LHCN-M2 (cell line): ENCODE data around the gene ZNF521. TPM values are rescaled to one million over a fixed set of nuclear protein-coding genes. Genes with fewer than 3 reads are reported as not detected.

Experiments
- DNase-seq: peaks from one replicate; pipeline ENCODE4 v3.0.0-alpha.2; 2012; ENCODE audit warnings: low read depth
- total RNA-seq: library from RNA; depleted of rRNA; stranded (reverse); fragments of >200 nt; gene quantifications from 2 replicates; pipeline ENCODE4 v1.2.3, GENCODE V29; 2014

Gene ZNF521
- total RNA-seq, 1 experiment from 2014 or later: 19.7 TPM

DNA sequence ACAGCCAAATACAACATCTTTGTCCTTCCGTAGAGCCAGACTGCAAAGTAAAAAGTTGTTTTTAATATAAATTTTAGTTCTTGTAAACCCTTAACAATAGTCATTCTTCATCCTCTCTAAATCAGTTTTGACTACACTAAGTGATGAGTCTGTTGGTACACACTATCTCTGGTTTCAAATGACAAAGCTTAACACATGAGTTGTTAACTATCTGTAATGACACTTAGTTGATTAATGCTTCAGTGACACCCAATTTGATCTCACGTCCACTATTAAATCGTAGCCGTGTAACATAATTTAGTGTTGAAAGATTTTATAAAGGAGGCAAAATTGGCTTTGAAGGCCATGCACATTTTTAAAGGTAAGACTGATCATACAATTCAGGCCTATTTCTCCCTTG, 181.6 kb downstream of the ZNF521 start:
- no peak for DNase-seq

DNA sequence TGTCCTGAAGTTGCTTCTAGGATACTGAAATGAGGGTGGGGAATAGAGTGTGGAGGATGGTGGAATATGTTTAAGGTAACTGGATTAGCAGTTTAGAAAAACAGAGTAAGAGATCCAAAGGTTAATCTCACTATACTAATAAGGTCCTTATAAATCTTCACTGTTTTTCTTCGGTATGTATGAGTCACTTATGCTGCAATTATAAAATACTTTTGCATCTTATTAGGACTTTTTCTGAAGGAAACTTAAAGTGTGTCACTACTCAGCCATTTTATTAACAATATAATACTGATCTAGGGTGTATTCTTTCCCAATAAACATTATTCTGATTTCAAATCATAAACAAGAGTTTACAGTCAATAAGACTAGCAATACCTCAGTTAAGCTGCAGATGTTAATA, 182.3 kb downstream of the ZNF521 start:
- DNase-seq: no peak

DNA sequence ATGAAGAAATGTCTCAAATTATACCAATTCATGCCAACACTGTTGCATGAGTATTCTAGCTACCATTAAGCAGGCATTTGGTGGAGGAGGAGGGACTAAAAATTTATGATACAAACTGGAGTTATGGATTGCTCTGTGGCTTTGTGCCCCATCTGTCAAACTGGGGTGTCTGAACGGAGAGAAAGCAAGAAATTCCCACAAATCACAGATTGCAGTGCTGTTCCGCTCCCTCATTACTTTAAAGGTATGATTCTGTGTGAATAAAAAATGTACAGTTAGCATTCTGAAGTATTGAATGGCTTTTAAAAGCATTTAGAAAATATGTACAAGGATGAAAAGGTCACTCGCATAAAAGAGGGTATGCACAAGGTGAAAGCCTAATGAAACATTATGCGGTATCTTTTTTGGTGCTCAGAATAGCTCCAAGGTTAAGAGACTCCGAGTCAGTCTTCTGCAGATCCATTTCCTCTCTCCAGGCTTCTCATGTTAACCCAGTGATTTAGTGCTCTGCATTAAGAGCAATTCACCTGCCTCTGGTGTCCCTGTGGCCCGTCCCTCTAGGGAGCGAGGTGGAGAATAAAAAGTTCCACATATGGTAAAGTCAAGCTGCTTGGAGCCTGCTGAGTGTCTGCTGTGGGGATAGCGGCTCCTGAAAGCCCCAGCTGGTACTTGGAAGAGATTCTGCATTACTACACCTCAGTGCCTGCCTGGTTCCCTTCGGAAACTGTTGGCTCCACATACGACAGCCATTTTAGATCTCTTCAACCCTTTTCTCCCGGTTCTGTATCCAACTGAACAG, 184.2 kb downstream of the ZNF521 start:
- DNase-seq: no peak

DNA sequence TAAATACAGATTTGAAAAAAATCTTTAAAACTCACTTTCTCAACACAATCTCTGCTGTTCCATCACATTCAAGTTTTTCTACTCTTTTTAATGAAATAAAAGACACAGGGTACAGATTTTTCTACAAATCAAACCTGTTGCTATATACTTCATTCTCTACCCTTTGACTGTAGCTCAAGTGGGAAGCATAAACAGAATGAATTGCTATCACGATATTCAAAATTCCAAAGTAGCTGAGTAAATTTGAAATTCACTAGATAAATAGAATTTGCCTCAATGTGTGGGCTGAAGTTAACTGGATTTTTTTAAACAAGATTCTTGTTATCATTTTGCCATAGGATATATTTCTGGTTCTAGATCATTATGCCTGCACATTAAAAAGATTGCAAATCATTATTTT, 185.9 kb downstream of the ZNF521 start:
- peak; percentile 14 for DNase-seq

DNA sequence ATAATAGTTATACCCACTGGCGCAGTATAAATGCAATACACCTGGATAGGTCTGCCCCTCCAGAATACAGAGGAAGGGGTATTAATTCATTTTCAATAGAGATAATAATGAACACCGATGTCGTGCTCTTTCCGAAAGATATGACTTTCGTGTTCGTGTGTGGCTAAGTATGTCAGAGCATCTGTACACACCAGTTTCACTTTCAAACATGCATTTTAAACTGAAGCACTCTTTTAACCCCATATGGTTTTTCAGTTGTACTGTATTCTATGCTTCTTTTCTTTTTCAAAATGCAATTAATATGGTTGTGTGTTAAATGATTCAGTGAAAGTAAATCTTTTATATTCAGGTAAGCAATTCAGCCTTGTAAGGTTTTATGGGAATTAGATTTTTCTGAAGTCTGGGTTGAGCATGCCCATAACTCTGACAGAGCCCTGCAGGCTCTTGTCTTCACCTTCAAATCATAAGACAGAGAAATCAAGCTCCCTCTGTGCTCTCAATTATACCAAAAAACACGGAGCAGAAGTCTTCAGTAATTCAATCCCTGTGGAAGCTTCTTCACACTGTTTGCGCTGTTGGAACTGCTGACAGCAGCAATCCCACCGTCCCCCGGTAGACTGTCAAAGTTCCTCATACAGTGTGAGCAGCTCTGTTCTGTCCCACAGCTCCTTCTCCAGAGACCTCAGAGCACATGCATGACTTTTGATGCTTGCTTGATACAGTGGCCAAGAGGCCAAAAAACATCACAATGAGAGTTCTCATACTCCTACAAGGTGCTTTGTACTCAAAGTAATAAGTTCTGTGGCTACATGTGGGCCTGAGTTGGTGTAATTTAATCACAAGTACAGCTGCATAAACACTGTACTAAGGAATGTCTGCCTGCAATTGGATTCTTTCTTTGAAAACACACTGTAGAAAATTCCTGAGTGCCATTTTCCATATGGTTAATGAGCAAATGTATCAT, 186.8 kb downstream of the ZNF521 start:
- peak; percentile 87 for DNase-seq

DNA sequence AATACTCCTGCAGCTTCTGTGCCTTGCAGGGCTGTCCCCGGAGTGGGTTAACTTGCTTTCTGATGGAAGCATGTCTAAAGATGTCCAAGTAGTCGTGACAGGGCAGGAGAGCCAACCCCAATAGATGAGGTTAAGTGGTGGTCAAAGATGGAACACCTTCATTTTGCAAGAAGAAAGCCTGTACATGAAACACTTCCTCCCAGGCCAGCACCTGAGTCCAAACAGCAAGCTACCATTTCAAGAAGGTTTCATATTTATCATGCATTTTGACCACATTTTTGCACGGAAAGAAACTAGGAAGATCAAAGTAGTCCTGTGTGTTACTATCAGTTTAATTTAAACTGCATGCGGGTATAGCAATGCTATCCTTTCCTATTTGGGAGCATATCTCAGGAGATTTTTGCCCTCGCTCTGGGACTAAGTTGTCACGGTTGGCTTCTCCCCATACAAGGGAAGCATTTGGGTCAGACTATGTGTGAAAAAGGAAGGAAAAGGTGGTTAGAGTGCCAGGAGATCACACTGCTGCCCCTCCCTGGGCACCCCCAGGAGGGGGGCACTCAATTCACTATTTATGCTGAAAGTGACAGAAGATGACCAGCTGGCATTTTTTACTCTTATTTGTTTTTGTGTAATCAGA, 187.6 kb downstream of the ZNF521 start:
- DNase-seq: no peak

DNA sequence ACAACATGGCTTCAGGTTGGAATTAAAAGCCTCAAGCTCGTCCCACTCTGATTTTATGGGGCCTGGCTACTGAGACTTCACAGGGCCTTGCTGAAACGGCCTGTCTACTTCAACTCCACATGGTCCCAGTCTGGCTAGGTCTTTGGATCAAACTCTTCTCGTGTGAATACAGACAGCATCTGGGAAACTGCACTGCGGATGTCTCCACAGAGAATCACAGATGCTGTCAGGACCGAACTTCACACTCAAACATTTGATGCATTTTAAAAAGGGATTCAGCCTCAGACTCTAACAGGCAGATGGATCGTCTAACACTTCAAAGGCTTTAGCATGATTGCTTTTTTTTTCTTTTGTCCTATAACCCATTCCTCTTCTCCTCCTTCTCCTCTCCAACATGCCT, 198.5 kb downstream of the ZNF521 start:
- no peak for DNase-seq

DNA sequence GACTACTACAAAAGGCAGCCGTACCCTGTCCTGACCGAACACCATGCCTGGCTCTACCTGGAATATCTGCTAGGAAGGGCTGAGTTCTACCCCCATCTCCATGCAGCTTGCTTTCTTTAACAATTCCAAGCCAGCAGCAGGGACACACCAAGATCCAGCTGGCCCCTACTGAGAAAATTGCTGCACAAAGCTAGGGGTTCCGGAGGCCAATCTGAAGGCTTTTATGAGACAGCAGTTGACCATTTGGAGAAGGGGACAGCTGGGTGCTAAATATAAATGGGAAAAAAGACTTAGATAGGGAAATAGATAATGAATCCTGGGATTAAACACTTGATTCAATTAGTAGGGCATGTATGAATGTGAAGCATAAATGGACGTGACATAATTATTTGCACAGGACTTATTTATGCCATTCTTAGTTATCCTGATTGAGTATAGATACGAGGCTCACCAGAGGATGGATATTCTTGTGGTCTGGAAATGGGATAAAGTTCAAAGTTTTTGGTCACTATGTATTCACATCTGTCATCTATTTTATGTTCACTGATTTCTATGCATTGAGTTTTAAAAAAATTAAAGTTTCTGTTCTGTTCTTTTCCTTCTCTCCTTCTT, 204.0 kb downstream of the ZNF521 start:
- DNase-seq: no peak

DNA sequence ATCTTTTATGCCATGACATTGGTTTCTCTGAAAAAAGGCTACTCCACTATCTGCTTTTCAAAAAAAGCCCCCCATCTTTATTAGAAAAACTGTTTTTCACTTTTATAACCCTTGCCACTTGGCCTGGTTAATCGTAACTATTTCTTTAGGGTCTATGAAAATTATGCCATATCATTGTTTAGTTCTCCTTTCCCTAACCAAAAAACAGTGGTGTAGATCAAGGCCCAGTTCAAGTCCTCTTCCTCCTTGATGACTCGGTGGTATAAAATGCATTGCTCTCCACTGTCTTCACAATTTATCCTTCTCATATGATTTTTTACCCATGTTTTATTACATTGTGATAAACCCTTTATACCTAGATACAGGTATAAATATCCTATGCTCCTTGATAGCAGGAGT, 205.5 kb downstream of the ZNF521 start:
- DNase-seq: peak; percentile 13

DNA sequence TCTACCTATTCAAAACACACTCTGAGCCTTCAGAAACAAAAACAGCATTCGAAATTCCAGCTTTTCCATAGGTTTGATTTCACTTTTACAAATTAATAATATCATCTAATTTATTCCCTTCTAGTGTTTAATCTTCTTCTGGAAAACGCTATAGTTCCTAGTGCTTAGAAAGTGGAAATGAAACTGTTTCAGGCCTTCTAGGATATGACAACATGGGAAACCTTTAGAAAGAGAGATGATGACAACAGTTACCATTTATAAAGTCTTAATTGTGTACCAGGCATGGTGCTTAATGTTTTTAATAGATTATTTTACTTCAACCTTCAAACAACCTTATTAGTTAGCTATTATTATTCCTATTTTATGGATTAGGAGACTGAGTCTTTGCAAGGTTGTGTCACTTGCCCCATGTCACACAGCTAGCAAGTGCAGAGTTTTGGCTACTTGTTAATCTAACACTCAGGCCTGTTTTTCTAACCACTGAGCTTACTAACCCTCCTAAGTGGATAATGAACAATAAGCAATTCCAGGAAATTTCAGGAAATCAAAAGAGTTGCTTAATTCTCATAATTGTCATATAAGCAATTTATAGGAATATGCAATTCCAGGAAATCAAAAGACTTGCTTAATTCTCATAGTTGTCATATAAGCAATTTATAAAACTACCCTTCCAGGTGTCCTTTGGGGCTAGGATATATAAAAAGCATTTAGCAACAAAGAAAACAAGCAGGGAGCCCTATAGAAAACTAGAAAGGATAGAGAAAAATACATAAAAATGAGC, 206.0 kb downstream of the ZNF521 start:
- no peak for DNase-seq

DNA sequence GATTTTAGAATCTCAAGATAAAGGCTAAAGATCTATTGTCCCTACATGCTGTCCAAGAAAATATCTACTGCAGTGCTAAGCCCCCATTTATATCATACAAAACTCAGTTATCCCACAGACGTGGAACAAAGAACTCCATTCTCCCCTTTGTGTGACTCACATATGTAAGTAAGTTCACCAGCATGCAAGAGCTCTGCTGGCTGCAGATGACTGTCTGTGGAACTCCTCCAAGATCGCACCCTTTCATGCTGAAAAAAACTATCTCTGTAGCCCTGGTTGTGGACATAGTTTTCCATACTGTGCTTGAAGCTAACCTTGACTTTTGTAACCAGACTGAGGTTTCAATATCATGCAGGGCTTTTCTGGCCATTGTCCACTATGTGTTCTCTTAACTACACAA, 207.1 kb downstream of the ZNF521 start:
- DNase-seq: peak; percentile 70

DNA sequence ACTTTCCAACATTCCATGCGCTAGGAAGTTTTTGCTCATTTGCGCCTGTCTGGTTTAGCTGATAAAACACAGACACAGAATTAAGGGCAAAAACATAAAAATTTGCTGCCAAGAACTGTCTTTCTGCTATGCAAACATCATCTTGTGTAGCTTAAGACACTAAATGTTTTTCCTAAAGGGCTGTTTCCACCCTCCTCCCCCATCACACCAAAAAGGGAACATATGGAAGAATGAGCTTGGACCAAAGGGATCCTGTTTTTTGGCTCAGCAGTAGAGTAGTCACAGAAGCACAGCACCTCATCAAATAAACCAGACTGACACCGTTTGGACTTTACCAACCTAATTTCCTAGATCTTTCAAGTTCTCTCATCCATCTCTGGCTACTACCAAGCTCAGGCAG, 210.1 kb downstream of the ZNF521 start:
- no peak for DNase-seq

DNA sequence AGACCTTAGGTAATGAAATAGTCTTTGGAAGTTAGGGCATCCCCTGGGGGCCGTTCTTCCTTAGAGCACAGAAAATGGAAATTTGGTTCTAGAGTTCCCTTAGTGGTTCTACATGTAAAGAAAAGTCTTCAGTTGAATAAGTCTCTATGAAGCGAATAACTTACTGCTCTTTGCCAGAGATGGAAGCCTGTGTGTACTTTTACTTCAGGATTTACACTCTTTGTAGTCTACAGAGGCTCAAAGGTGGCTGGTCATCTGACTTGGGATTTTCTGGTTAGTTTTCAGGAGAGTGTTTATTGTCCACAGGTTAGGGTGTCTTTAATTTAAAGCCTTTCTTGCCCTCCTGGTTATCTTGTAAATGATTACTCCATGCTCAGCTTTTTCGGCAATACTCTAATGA, 210.6 kb downstream of the ZNF521 start:
- DNase-seq: no peak

DNA sequence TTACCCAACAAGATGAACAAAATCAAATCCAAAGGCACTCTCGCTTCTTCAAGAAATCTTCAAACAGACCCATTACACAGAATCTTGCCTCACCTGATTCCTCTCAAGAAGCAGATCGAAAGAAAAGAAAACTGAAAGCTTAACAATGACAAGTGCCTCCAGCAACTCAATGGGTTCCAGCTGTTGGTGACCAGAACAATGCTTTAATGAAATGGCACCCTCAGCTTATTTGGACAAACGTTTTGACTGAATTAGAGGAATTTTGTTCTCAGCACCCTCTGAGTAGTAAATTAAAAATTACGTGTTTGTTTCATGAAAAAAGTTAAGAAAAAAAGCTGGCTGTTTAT, 211.0 kb downstream of the ZNF521 start:
- no peak for DNase-seq

DNA sequence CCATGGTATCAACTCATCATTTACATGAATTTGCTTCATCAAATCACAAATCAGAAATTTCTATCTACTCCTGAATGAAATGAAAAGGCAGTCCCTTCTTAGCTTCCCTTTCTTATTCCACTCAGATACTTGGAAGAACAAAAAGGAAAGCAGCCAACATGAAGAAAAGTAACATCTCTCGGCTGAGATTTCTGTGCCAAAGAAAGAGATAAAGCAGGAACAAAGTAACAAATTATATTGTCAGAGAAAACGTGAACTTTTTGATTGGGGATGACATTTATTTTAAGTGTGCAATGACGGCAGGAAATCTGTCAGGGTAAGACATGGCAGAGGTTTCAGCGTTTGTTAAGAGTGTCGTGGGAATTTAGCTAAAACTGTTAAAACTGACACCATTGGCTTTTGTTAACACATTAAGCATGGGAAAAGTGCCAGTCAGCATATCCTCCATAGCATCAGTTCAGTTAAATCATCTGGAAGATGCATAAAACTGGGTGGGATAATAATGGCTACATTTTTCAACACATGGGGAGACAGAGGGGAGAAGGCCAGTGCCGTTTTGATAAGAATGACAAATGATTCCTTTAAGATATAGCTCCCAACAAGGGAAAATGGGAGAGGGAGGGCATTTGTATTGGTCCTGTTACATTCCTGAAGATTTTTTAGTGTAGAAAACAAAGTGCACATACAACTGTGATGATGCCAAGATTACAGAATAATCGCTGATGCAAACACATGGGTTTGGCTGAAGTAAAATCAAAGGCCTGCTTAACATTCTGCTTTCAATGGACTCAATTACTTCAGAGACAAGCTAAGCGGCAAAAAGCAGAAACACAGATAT, 211.6 kb downstream of the ZNF521 start:
- no peak for DNase-seq

DNA sequence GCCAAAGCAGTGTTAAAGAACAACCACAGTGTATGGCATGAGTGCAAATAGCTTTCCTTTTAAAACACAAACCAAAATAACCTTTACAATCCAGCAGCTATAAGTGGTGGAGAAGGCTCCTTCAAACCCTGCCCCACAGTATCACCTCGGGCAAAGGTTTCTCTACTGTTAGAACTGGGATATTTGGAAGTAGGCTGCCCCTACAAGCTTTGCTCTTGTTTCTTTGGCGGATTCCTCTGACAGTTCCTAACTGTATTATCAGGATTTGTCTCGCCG, 214.8 kb downstream of the ZNF521 start:
- DNase-seq: no peak

DNA sequence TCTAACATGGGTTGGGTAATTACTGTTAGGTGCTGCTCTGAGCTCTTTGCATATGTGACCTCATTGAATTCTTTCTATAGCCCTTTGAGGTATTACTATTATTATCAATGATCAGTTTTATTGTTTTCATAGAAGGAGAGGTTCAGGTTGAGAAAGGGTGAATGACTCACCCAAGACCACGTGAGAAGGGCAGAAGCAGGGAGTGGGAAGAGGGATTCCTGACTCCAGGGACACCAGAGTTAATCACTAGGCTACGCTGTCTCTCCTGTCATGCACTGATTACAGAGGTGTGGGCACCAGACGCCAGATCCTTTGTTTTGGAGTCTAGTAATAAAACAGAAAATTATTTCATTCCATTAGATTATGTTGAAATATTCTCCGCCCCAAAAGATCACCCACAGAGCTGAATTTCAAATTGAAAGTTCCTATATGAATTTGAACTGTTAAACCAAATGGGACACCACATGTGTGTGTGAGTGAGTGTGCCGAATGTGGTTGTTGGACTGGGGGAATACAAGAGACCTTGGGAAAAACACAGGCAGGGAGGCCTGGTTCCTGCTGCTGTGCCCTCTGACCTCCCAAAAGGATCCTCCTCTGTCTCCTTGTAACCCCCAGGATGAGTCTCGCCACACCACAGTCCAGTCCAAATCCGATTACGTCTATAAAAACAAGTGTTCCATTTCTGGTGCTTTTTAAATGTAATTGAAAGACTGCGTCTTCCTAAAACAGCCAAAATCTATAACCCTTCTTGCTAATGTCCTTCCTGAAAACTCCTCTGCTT, 215.4 kb downstream of the ZNF521 start:
- DNase-seq: peak; percentile 20

DNA sequence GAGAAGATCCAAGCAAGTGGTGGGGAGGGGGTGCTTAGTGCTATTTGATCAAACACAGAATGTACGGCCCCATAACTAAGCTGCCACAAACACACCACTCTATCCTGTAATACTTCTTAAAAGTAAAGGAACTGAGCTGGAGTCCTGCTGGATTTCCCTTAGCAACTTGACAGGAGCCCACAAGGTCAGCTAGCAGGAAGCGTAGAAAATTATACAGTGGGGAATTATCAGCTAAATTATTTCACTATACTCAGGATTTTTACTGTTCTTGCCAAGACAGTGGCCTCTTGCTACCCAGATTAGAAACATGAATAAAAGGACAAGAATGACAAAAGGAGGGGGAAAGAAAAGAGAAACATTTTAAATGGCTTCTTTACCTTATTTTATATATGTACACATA, 217.1 kb downstream of the ZNF521 start:
- DNase-seq: no peak

DNA sequence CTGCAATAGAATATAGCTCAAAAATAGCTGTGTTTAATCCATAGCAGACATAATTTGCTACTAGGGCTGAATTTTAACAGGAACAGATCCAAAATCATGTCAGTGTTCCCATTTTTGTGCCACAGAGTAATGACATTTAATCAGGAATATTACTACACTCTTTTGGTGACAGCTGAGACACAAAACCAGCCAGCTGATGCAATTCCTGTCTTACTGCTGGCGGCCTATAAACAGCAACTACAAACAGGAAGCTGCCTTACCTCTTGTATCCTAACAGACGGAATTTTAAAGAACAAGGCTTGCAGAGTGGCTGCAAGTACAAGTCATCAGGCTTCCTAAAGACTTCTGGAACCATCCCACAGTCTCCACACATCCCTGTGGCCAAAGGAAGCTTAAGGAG, 218.1 kb downstream of the ZNF521 start:
- DNase-seq: no peak
